ENCODE measurements around the gene FGF1. TPM values are rescaled to one million over a fixed set of nuclear protein-coding genes. Genes with fewer than 3 reads are reported as not detected.

The FGF1 gene
- total RNA-seq, 2 donors from 2014 or later = 0.77 TPM; not detected in 1

GRCh38 chr5:142680605-142681259 lies 5.2 kb downstream of the FGF1 start:
- peak; percentile 49 for DNase-seq
- Histone ChIP-seq H3K9ac (ENCODE audit: extremely low read depth, low read length, poor library complexity, severe bottlenecking) (no peak overlapping the region), H3K4me3 (ENCODE audit: low read length) (no peak overlapping the region), H3K27ac (ENCODE audit: low read depth, low read length) (no peak overlapping the region), H3K4me1 (ENCODE audit: control insufficient read depth, insufficient read depth, low read length) (peaks cover 17% of the 10 kb centered on the region), H3K27me3 (ENCODE audit: control insufficient read depth, insufficient read depth, low read length, poor library complexity, severe bottlenecking) (peaks cover 6% of the 10 kb centered on the region), H3K9me3 (ENCODE audit: control insufficient read depth, low read length) (peaks cover 4% of the 10 kb centered on the region), H3K36me3 (ENCODE audit: control insufficient read depth, insufficient read depth, low read length) (no peaks in the 10 kb centered on the region)
- WGBS, 2 experiments (ENCODE audit: insufficient coverage in 1 of 2, insufficient read length in 1 of 2) = 63% methylated on average over 3 to 4 of the region's 5 CpGs
- Mint-ChIP-seq H3K4me3 (no peak overlapping the region), H3K4me1 (peaks cover 20% of the 10 kb centered on the region), H3K36me3 (ENCODE audit: low read depth) (no peaks in the 10 kb centered on the region), H3K9me3 (no peaks in the 10 kb centered on the region), H3K27me3 (ENCODE audit: insufficient read depth) (peaks cover 5% of the 10 kb centered on the region), H3K27ac (no peak overlapping the region)
- no peak for TF ChIP-seq CTCF (conservative IDR thresholded peaks at IDR 0.05)

- no peak for TF ChIP-seq CTCF (conservative IDR thresholded peaks at IDR 0.05)
- no peak overlapping the region for H3K4me3 Mint-ChIP-seq
- no peak for DNase-seq
- Histone ChIP-seq H3K27me3 (ENCODE audit: control insufficient read depth, insufficient read depth, low read length, poor library complexity, severe bottlenecking) (peaks cover 6% of the 10 kb centered on the region), H3K36me3 (ENCODE audit: control insufficient read depth, insufficient read depth, low read length) (no peaks in the 10 kb centered on the region), H3K9me3 (ENCODE audit: control insufficient read depth, low read length) (peaks cover 4% of the 10 kb centered on the region), H3K27ac (ENCODE audit: low read depth, low read length) (no peak overlapping the region), H3K9ac (ENCODE audit: extremely low read depth, low read length, poor library complexity, severe bottlenecking) (no peak overlapping the region), H3K4me1 (ENCODE audit: control insufficient read depth, insufficient read depth, low read length) (peaks cover 10% of the 10 kb centered on the region), H3K4me3 (ENCODE audit: low read length) (no peak overlapping the region)
- H3K27ac Mint-ChIP-seq = no peak overlapping the region
- WGBS, 2 experiments (ENCODE audit: insufficient coverage in 1 of 2, insufficient read length in 1 of 2) = 92 to 100% methylated on average over 1 to 2 of the region's 2 CpGs
- H3K4me1 Mint-ChIP-seq = peaks cover 14% of the 10 kb centered on the region
- no peaks in the 10 kb centered on the region for H3K9me3 Mint-ChIP-seq
- peaks cover 5% of the 10 kb centered on the region for H3K27me3 Mint-ChIP-seq (ENCODE audit: insufficient read depth)
- no peaks in the 10 kb centered on the region for H3K36me3 Mint-ChIP-seq (ENCODE audit: low read depth)
Measured at GRCh38 chr5:142679744-142680143, 6.1 kb downstream of the FGF1 start.

DNA sequence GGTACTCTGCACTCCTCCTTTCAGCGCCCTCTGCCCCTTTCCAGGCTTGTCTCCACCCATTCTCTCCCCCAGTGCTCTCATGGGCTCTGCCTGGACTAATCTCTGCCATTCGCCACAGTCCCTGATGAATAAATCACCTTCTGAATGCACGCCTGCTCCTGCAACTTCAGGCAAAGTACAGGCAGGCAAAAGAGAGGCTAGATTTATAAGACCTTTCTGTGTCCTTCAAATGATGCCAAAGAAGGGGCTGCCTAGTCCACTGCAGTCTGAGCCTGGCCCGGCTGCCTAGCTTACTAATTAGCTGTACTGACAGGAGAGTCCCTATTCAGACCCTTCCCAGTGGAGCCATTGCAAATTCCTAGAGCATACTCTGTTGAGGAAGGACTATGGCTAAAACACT lies 7.4 kb downstream of the FGF1 start:
- no peaks in the 10 kb centered on the region for H3K36me3 ChIP-seq (ENCODE audit: control insufficient read depth, insufficient read depth, low read length)
- peaks cover 4% of the 10 kb centered on the region for H3K9me3 ChIP-seq (ENCODE audit: control insufficient read depth, low read length)
- no peak for TF ChIP-seq CTCF (conservative IDR thresholded peaks at IDR 0.05)
- Mint-ChIP-seq H3K4me1 (peaks cover 11% of the 10 kb centered on the region), H3K36me3 (ENCODE audit: low read depth) (no peaks in the 10 kb centered on the region), H3K27me3 (ENCODE audit: insufficient read depth) (peaks cover 5% of the 10 kb centered on the region), H3K4me3 (no peak overlapping the region), H3K9me3 (no peaks in the 10 kb centered on the region), H3K27ac (no peak overlapping the region)
- peaks cover 3% of the 10 kb centered on the region for H3K4me1 ChIP-seq (ENCODE audit: control insufficient read depth, insufficient read depth, low read length)
- H3K9ac ChIP-seq (ENCODE audit: extremely low read depth, low read length, poor library complexity, severe bottlenecking) = no peak overlapping the region
- H3K4me3 ChIP-seq (ENCODE audit: low read length) = no peak overlapping the region
- 83 to 86% methylated on average over 3 to 4 of the region's 4 CpGs for WGBS, 2 experiments (ENCODE audit: insufficient coverage in 1 of 2, insufficient read length in 1 of 2)
- no peak overlapping the region for H3K27ac ChIP-seq (ENCODE audit: low read depth, low read length)
- peak; percentile 39 for DNase-seq
- H3K27me3 ChIP-seq (ENCODE audit: control insufficient read depth, insufficient read depth, low read length, poor library complexity, severe bottlenecking) = peaks cover 6% of the 10 kb centered on the region
